Left lung (tissue), 10 donors: Measurements from ENCODE around the gene CLPTM1L. TPM values are rescaled to one million over a fixed set of nuclear protein-coding genes. Genes with fewer than 3 reads are reported as not detected.
A peak's percentile ranks its signal among the peaks of the same experiment; 100 is the strongest.

Source experiments
- ATAC-seq: fragments of 200-7000 bp; cut with Tn5 transposase; one replicate; pipeline ENCODE4 v1.9.1; 2020; ENCODE audit warnings: moderate library complexity
- DNase-seq, 4 donors: peaks; one replicate each; pipeline ENCODE4 v3.0.0-alpha.2; 2013 to 2020
- H3K27ac ChIP-seq, 2 donors: fragments of 200-600 bp; sonication (generic) in 1 of 2; one replicate each; pipeline versions ENCODE4 v1.5.0 to v1.8.0; 2020 to 2021
- H3K27me3 ChIP-seq, 2 donors: fragments of 200-600 bp; sonication (generic) in 1 of 2; one replicate each; pipeline versions ENCODE4 v1.5.0 to v1.8.0; 2020 to 2021
- H3K36me3 ChIP-seq, 2 donors: fragments of 200-600 bp; sonication (generic) in 1 of 2; one replicate each; pipeline versions ENCODE4 v1.5.0 to v1.8.0; 2020 to 2021
- H3K4me1 ChIP-seq, 2 donors: fragments of 200-600 bp; one replicate each; pipeline ENCODE4 v1.8.0; 2021
- H3K4me3 ChIP-seq, 2 donors: fragments of 200-600 bp; sonication (generic) in 1 of 2; one replicate each; pipeline versions ENCODE4 v1.5.0 to v1.8.0; 2020 to 2021; ENCODE audit warnings: mild to moderate bottlenecking in 1 of 2
- H3K9me3 ChIP-seq, 2 donors: fragments of 200-600 bp; sonication (generic) in 1 of 2; one replicate each; pipeline versions ENCODE4 v1.5.0 to v1.8.0; 2020 to 2021
- intact Hi-C, 2 donors: fragments of 100-400 bp; cut with DNase I; formaldehyde crosslinking; loops; one replicate each; pipeline versions ENCODE4 v1.11.2 to v1.14.2; 2022
- polyA plus RNA-seq, 6 donors: library from polyadenylated mRNA; unstranded; fragments of 120-200 nt; gene quantifications; one replicate each; pipeline ENCODE4 v1.2.1, GENCODE V29; 2013; ENCODE audit not compliant: insufficient read length in 6 of 6
- total RNA-seq, 2 donors: library from RNA; stranded (reverse); fragmentation: NEBNext Ultra II Directional; extraction: Animal tissue kit (Norgen Biotek cat#: 25700); gene quantifications; one replicate each; pipeline ENCODE4 v1.2.1, GENCODE V29; 2021
- TF ChIP-seq, protein P1 (sequence below), 2 donors: fragments of 200-600 bp; sonication (generic) in 1 of 2; IDR thresholded peaks; one replicate each; pipeline versions ENCODE4 v1.5.0 to v1.8.0; 2021; ENCODE audit warnings: antibody characterized with exemption in 2 of 2
- donor health status: DM: no; HTN: yes; CAD: no.
- donor health status: DM: no; HTN: no; CAD: no.

CLPTM1L gene
- total and polyA plus RNA-seq, 8 donors: 90.4 to 171 (median 99.4) TPM

DNA sequence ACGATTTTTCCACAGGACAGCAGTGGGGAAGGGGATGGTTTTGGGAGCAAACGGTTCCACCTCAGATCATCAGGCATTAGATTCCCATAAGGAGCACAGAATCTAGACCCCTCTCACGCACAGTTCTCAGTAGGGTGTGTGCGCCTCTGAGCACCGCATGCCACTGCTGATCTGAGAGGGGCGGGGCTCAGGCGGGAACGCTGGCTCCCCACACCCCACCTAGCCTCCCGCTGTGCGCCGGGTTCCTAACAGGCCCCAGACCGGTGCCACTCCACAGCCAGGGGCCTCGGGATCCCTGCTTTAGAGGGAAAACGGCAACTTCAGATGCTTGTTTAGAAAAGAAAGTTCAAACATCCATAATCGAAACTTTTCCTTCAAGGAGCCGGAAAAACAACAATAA lies 70.4 kb downstream of the CLPTM1L start:
- TF ChIP-seq, protein P1, sequence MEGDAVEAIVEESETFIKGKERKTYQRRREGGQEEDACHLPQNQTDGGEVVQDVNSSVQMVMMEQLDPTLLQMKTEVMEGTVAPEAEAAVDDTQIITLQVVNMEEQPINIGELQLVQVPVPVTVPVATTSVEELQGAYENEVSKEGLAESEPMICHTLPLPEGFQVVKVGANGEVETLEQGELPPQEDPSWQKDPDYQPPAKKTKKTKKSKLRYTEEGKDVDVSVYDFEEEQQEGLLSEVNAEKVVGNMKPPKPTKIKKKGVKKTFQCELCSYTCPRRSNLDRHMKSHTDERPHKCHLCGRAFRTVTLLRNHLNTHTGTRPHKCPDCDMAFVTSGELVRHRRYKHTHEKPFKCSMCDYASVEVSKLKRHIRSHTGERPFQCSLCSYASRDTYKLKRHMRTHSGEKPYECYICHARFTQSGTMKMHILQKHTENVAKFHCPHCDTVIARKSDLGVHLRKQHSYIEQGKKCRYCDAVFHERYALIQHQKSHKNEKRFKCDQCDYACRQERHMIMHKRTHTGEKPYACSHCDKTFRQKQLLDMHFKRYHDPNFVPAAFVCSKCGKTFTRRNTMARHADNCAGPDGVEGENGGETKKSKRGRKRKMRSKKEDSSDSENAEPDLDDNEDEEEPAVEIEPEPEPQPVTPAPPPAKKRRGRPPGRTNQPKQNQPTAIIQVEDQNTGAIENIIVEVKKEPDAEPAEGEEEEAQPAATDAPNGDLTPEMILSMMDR (IDR thresholded peaks at IDR 0.05): no peak
- peak in 1 of 4 donors; percentile 63 for DNase-seq
- Histone ChIP-seq H3K4me1 (no peaks in the 10 kb centered on the region), H3K27ac (no peak overlapping the region), H3K36me3 (no peaks in the 10 kb centered on the region), H3K9me3 (peaks cover 0 to 24% of the 10 kb centered on the region in 2 donors), H3K27me3 (no peaks in the 10 kb centered on the region), H3K4me3 (no peak overlapping the region)
- ATAC-seq: no peak
- intact Hi-C loops: no loop called here

DNA sequence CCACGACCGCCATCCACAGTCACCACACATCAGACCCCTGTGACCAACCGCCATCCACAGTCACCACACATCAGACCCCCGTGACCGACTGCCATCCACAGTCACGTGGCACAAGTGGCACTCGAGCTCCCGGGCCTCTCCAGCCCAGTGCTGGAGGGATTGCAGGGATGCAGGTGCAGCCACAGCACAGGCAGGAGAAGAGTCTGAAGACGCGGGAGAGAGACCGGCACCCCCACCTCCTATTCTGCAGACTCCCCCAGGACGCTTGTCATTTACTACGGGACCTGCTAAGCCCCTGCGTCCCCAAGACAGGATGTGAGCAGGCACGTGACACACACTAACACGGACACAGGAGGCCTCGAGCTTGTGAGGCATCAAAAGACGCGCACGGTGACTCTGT lies 71.2 kb downstream of the CLPTM1L start:
- H3K9me3 ChIP-seq: peaks cover 0 to 16% of the 10 kb centered on the region in 2 donors
- intact Hi-C loops: no loop called here
- ATAC-seq: no peak
- H3K4me1 ChIP-seq: no peaks in the 10 kb centered on the region
- TF ChIP-seq, protein P1 (IDR thresholded peaks at IDR 0.05): no peak
- H3K27ac ChIP-seq: no peak overlapping the region
- no peaks in the 10 kb centered on the region for H3K36me3 ChIP-seq
- no peak overlapping the region for H3K4me3 ChIP-seq
- DNase-seq: peak in 1 of 4 donors; percentile 25
- H3K27me3 ChIP-seq: no peaks in the 10 kb centered on the region

DNA sequence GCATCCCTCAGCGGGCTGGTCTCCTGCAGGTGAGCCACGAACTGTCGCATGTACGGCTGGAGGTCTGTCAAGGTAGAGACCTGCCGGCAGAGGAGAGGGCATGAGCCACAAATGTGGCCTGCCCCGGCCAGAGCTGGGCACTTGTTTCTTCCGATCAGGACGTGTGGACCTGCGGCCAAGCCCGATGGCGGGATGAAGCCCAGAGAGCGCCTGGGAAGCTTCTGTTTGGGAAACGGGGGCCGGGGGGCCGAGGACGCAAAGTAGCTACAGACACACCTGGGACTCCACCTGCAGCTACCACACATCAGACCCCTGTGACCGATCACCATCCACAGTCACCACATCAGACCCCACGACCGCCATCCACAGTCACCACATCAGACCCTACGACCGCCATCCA lies 72.7 kb downstream of the CLPTM1L start:
- intact Hi-C loops: no loop called here
- DNase-seq (no peak), ATAC-seq (no peak)
- H3K27ac ChIP-seq: no peak overlapping the region
- H3K27me3 ChIP-seq: no peaks in the 10 kb centered on the region
- H3K4me1 ChIP-seq: no peaks in the 10 kb centered on the region
- TF ChIP-seq, protein P1 (IDR thresholded peaks at IDR 0.05): no peak
- peaks cover 0 to 6% of the 10 kb centered on the region in 2 donors for H3K9me3 ChIP-seq
- no peaks in the 10 kb centered on the region for H3K36me3 ChIP-seq
- no peak overlapping the region for H3K4me3 ChIP-seq

DNA sequence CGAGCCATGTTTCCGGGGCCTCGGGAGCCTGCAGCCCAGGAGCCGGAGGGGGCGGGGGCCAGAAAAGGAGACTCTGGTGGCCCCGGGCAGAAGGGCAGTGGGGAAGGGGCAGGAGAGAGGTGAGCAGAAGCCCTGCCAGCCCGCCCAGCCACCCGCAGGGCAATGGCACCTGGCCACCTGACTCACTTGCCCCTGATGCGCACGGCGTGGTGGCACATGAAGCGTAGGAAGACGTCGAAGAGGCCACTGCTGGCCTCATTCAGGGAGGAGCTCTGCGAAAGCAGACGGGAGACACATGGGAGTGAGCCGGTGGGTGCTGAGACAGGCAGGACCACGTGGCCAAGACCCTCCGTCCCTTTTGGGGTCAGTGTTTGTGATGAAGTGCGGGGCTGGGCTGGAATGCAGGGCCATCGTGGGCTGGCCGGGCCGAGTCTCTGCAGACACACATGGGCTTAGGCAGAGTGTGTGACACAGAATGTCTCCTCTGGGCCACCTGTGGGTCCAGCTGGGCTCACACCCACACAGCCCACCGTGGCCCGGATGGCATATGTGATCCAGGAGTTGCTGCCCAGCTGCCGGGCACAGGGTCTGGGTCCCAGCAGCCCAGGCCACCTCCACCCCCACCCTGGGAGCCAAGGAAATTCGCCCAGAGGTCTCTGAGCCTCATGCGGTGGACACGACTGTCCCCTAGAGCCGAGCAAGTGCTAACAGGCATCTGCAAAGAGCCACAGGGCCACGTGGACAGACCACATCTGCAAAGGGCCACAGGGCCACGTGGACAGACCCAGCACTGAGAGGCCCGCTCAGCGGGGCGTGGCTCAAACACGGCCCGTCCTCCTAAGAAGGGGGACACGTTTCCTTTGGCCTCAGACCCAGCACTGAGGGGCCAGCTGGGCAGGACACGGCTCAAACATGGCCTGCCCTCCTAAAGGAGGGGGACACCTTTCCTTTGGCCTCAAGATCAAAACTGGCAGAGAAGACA lies 73.7 kb downstream of the CLPTM1L start:
- Histone ChIP-seq H3K9me3 (peaks cover 0 to 2% of the 10 kb centered on the region in 2 donors), H3K36me3 (no peaks in the 10 kb centered on the region), H3K4me1 (no peaks in the 10 kb centered on the region), H3K4me3 (no peak overlapping the region), H3K27me3 (no peaks in the 10 kb centered on the region), H3K27ac (no peak overlapping the region)
- DNase-seq (peak in 1 of 4 donors; percentile 72), ATAC-seq (no peak)
- intact Hi-C loops: no loop called here
- TF ChIP-seq, protein P1 (IDR thresholded peaks at IDR 0.05): no peak

DNA sequence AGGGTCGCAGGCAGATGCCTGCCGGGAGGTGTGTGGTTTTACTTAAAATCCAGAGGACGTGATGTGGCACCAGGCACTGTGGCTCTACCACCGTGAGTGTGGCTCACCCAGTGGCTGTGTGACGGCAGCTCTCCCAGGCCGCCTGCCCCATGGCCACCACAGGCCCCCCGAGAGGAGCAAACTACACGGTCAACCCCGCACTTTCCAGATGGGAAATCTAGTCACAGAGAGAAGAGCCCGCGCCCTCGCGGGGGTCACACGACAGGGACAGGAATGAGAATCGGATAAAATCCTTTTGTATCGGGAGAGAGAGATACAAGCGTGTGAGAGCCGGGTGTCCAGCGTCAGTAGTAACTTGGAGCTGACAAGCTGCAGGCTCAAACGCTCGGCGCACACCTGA lies 74.5 kb downstream of the CLPTM1L start:
- intact Hi-C loops: no loop called here
- H3K27me3 ChIP-seq: no peaks in the 10 kb centered on the region
- no peak overlapping the region for H3K27ac ChIP-seq
- TF ChIP-seq, protein P1 (IDR thresholded peaks at IDR 0.05): no peak
- no peaks in the 10 kb centered on the region for H3K36me3 ChIP-seq
- ATAC-seq (no peak), DNase-seq (peak in 1 of 4 donors; percentile 65)
- peaks cover 0 to 2% of the 10 kb centered on the region in 2 donors for H3K9me3 ChIP-seq
- no peak overlapping the region for H3K4me3 ChIP-seq
- H3K4me1 ChIP-seq: no peaks in the 10 kb centered on the region
